ENCODE data around the gene RIPPLY1.

- TF ChIP-seq CTCF (IDR thresholded peaks at IDR 0.05) (no peak), EP300 (IDR thresholded peaks at IDR 0.05) (no peak)
Observed at GRCh38 chrX:106948641-106949040, 45.5 kb upstream of the RIPPLY1 start.

All from upper lobe of left lung (tissue), 4 donors.